Upper lobe of right lung (tissue), 1 donor: ENCODE measurements around the gene C1orf56. TPM values are rescaled to one million over a fixed set of nuclear protein-coding genes. Genes with fewer than 3 reads are reported as not detected.
A peak's percentile ranks its signal among the peaks of the same experiment; 100 is the strongest.

ENCODE experiments used
- ATAC-seq: fragments of 200-7000 bp; cut with Tn5 transposase; one replicate; pipeline ENCODE4 v1.9.1; 2020; ENCODE audit warnings: mild to moderate bottlenecking, moderate library complexity
- DNase-seq: peaks from one replicate; pipeline ENCODE4 v3.0.0-alpha.2; 2020
- H3K27ac ChIP-seq: fragments of 200-600 bp; one replicate; pipeline ENCODE4 v1.8.0; 2022
- H3K27me3 ChIP-seq: fragments of 200-600 bp; one replicate; pipeline ENCODE4 v1.8.0; 2022; ENCODE audit warnings: mild to moderate bottlenecking
- H3K36me3 ChIP-seq: fragments of 200-600 bp; one replicate; pipeline ENCODE4 v1.8.0; 2022
- H3K4me1 ChIP-seq: fragments of 200-600 bp; one replicate; pipeline ENCODE4 v1.8.0; 2022
- H3K4me3 ChIP-seq: fragments of 200-600 bp; one replicate; pipeline ENCODE4 v1.8.0; 2022; ENCODE audit warnings: mild to moderate bottlenecking
- H3K9me3 ChIP-seq: fragments of 200-600 bp; one replicate; pipeline ENCODE4 v1.8.0; 2022
- CTCF ChIP-seq: fragments of 200-600 bp; IDR thresholded peaks from one replicate; pipeline ENCODE4 v1.8.0; 2022; ENCODE audit warnings: antibody characterized with exemption
- intact Hi-C: fragments of 100-400 bp; cut with DNase I; formaldehyde crosslinking; loops from one replicate; pipeline ENCODE4 v1.11.0; 2022
- total RNA-seq: library from RNA; stranded (reverse); fragmentation: NEBNext Ultra II Directional; extraction: Animal tissue kit (Norgen Biotek cat#: 25700); gene quantifications from one replicate; pipeline ENCODE4 v1.2.1, GENCODE V29; 2021
- donor health status: DM: no; HTN: yes; CAD: no; lungs with severe emphysema.

C1orf56 gene
- total RNA-seq, 1 donor from 2014 or later = 3.9 TPM

DNA sequence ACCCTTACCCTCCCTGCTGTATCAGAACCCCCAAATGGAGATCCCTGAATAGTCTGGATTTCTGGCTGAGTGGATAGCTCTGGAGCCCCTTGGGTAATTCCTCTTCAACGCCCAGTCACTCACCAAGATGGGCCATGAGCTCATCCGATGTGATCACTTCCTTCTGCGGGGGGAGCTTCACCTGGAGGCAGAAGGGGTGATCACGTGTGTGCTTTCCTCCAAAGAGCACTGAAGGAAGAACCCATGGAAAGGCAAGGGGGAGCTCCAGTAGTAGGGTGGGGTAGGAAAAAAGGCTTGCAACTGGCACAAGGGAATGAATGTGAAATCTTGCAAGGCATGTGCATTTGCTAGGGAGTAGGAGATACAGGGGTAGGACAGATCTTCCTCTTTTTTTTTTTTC lies 45.9 kb upstream of the C1orf56 start:
- intact Hi-C loops = no loop called here
- DNase-seq (no peak), ATAC-seq (peak; percentile 40)
- TF ChIP-seq CTCF = no peak
- Histone ChIP-seq H3K27ac (no peak overlapping the region), H3K36me3 (peaks cover 55% of the 10 kb centered on the region), H3K4me3 (no peak overlapping the region), H3K4me1 (peaks cover 41% of the 10 kb centered on the region), H3K9me3 (no peaks in the 10 kb centered on the region), H3K27me3 (no peaks in the 10 kb centered on the region)

GRCh38 chr1:151002051-151002450 lies 45.5 kb upstream of the C1orf56 start:
- H3K27ac ChIP-seq = peak overlapping the region; percentile 47
- intact Hi-C loops = no loop called here
- no peak for TF ChIP-seq CTCF
- H3K4me1 ChIP-seq = peaks cover 45% of the 10 kb centered on the region
- H3K9me3 ChIP-seq = no peaks in the 10 kb centered on the region
- no peak for ATAC-seq
- no peak overlapping the region for H3K4me3 ChIP-seq
- H3K27me3 ChIP-seq = no peaks in the 10 kb centered on the region
- no peak for DNase-seq
- peaks cover 51% of the 10 kb centered on the region for H3K36me3 ChIP-seq

GRCh38 chr1:151002611-151003010 lies 44.9 kb upstream of the C1orf56 start:
- Histone ChIP-seq H3K9me3 (no peaks in the 10 kb centered on the region), H3K36me3 (peaks cover 45% of the 10 kb centered on the region), H3K4me1 (peaks cover 51% of the 10 kb centered on the region), H3K27me3 (no peaks in the 10 kb centered on the region), H3K4me3 (no peak overlapping the region), H3K27ac (peak overlapping the region; percentile 47)
- DNase-seq = no peak
- TF ChIP-seq CTCF = no peak
- no peak for ATAC-seq
- intact Hi-C loops = no loop called here

- DNase-seq (no peak), ATAC-seq (no peak)
- peaks cover 56% of the 10 kb centered on the region for H3K4me1 ChIP-seq
- no peaks in the 10 kb centered on the region for H3K27me3 ChIP-seq
- intact Hi-C loops = no loop called here
- H3K4me3 ChIP-seq = peak overlapping the region; percentile 72
- peaks cover 39% of the 10 kb centered on the region for H3K36me3 ChIP-seq
- H3K27ac ChIP-seq = peak overlapping the region; percentile 47
- no peak for TF ChIP-seq CTCF
- H3K9me3 ChIP-seq = no peaks in the 10 kb centered on the region
These were observed 44.4 kb upstream of the C1orf56 start for GRCh38 chr1:151003180-151003579.

DNA sequence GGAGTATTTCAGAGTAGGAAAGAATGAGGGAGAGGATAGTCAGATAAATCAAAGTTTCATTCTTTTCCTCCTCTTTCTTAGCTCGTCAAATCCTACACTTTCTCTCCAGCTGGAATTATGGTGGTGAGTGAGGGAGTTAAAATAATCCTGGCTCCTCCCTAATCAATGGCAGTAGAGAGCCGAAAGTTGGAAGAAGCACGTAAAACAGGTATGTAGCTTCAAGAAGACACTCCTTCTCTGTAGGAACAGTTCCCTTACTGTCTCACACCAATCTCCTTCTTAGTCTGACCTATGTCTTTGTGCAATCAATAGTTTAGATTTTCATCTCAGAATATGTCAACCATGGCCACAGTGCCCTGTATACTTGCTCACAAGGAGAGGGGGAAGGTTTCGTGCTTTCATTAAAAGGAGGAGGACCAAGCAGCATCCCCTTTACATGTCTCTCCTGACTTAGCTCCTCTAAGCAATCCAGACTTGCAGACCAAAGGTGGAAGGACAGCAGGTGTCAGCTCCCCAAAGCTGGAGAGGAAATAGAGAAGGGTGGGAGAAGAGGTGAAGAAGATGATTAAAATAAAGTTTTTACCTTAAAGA lies 41.7 kb upstream of the C1orf56 start:
- intact Hi-C loops = no loop called here

More for the DNA sequence above, 41.7 kb upstream of the C1orf56 start:
- no peaks in the 10 kb centered on the region for H3K9me3 ChIP-seq
- peaks cover 15% of the 10 kb centered on the region for H3K36me3 ChIP-seq
- no peak for ATAC-seq
- no peaks in the 10 kb centered on the region for H3K27me3 ChIP-seq
- H3K4me3 ChIP-seq = peak overlapping the region; percentile 72
- peak overlapping the region; percentile 96 for H3K27ac ChIP-seq
- peaks cover 67% of the 10 kb centered on the region for H3K4me1 ChIP-seq
- no peak for DNase-seq
- no peak for TF ChIP-seq CTCF
